GM12873 (cell line): ENCODE results near the gene DENND5B.

Experiments
- CTCF ChIP-seq: IDR thresholded peaks from 2 replicates; pipeline ENCODE4 v1.5.1; 2012; ENCODE audit warnings: low read depth, mild to moderate bottlenecking, moderate library complexity, low read length, control low read depth; ENCODE audit not compliant: insufficient read depth; ENCODE audit errors: missing control alignments

DENND5B gene

GRCh38 chr12:31627456-31628054, 36.6 kb upstream of the DENND5B start:
- TF ChIP-seq CTCF: no peak

- TF ChIP-seq CTCF: no peak
These were observed 35.5 kb upstream of the DENND5B start for GRCh38 chr12:31626270-31626995.

- TF ChIP-seq CTCF: no peak
These were observed 31.1 kb upstream of the DENND5B start for GRCh38 chr12:31622038-31622437.

GRCh38 chr12:31620311-31620710, 29.4 kb upstream of the DENND5B start:
- TF ChIP-seq CTCF: no peak

- no peak for TF ChIP-seq CTCF
These were observed 27.5 kb upstream of the DENND5B start for GRCh38 chr12:31618228-31619025.

GRCh38 chr12:31612819-31613218, 21.9 kb upstream of the DENND5B start:
- TF ChIP-seq CTCF: no peak

- no peak for TF ChIP-seq CTCF
These were observed 14.6 kb upstream of the DENND5B start for GRCh38 chr12:31605531-31605930.
